ENCODE data around the gene GDPD3. TPM values are rescaled to one million over a fixed set of nuclear protein-coding genes. Genes with fewer than 3 reads are reported as not detected.

The GDPD3 gene
- total and polyA plus RNA-seq, 2 of the 13 experiments (the other 11 are each of a cell fraction or from before 2014, with no cell fraction given) = 18.7 to 20.6 TPM

DNA sequence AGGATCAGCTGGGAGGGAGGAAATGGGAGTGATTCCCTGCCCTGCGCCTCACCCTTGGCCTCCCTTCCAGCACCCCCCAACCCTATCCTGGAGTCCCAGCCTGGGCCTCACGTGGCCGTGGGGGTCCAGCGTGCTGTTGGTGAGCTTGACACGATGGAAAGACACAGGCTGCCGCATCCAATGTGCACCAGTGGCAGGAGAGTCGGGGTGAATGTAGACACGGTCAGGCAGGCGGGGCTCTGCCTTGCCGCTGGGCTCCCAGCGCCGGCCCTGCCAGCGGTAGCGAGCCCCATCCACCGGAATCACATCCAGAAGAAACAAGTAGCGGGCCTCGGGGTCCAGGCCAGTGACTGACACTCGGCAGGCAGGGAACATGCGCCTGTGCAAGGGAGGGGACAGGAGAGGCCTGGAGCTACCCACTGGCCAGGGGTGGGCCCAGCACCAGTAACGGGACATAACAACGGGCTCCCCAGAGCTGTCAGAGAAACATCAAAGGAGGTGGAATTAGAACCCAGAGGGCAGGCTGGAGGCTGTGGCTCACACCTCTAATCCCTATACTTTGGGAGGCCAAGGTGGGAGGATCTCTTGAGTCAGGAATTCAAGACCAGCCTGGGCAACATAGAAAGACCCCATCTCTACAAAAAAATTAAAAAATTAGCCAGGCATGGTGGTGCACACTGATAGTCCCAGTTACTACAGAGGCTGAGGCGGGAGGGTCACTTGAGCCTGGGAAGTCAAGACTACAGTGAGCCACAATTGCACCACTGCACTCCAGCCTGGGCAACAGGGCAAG is 24.3 kb downstream of the GDPD3 start (continued):
- TF ChIP-seq, protein P1, sequence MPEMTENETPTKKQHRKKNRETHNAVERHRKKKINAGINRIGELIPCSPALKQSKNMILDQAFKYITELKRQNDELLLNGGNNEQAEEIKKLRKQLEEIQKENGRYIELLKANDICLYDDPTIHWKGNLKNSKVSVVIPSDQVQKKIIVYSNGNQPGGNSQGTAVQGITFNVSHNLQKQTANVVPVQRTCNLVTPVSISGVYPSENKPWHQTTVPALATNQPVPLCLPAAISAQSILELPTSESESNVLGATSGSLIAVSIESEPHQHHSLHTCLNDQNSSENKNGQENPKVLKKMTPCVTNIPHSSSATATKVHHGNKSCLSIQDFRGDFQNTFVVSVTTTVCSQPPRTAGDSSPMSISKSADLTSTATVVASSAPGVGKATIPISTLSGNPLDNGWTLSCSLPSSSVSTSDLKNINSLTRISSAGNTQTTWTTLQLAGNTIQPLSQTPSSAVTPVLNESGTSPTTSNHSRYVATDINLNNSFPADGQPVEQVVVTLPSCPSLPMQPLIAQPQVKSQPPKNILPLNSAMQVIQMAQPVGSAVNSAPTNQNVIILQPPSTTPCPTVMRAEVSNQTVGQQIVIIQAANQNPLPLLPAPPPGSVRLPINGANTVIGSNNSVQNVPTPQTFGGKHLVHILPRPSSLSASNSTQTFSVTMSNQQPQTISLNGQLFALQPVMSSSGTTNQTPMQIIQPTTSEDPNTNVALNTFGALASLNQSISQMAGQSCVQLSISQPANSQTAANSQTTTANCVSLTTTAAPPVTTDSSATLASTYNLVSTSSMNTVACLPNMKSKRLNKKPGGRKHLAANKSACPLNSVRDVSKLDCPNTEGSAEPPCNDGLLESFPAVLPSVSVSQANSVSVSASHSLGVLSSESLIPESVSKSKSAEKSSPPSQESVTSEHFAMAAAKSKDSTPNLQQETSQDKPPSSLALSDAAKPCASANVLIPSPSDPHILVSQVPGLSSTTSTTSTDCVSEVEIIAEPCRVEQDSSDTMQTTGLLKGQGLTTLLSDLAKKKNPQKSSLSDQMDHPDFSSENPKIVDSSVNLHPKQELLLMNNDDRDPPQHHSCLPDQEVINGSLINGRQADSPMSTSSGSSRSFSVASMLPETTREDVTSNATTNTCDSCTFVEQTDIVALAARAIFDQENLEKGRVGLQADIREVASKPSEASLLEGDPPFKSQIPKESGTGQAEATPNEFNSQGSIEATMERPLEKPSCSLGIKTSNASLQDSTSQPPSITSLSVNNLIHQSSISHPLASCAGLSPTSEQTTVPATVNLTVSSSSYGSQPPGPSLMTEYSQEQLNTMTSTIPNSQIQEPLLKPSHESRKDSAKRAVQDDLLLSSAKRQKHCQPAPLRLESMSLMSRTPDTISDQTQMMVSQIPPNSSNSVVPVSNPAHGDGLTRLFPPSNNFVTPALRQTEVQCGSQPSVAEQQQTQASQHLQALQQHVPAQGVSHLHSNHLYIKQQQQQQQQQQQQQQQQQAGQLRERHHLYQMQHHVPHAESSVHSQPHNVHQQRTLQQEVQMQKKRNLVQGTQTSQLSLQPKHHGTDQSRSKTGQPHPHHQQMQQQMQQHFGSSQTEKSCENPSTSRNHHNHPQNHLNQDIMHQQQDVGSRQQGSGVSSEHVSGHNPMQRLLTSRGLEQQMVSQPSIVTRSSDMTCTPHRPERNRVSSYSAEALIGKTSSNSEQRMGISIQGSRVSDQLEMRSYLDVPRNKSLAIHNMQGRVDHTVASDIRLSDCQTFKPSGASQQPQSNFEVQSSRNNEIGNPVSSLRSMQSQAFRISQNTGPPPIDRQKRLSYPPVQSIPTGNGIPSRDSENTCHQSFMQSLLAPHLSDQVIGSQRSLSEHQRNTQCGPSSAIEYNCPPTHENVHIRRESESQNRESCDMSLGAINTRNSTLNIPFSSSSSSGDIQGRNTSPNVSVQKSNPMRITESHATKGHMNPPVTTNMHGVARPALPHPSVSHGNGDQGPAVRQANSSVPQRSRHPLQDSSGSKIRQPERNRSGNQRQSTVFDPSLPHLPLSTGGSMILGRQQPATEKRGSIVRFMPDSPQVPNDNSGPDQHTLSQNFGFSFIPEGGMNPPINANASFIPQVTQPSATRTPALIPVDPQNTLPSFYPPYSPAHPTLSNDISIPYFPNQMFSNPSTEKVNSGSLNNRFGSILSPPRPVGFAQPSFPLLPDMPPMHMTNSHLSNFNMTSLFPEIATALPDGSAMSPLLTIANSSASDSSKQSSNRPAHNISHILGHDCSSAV (CRISPR knock-in tag; IDR thresholded peaks at IDR 0.05; ENCODE audit: borderline replicate concordance) = no peak
- no peak for TF ChIP-seq ATF6 (CRISPR knock-in tag; conservative IDR thresholded peaks at IDR 0.05)
- TF ChIP-seq, protein P2, sequence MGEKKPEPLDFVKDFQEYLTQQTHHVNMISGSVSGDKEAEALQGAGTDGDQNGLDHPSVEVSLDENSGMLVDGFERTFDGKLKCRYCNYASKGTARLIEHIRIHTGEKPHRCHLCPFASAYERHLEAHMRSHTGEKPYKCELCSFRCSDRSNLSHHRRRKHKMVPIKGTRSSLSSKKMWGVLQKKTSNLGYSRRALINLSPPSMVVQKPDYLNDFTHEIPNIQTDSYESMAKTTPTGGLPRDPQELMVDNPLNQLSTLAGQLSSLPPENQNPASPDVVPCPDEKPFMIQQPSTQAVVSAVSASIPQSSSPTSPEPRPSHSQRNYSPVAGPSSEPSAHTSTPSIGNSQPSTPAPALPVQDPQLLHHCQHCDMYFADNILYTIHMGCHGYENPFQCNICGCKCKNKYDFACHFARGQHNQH (CRISPR knock-in tag; IDR thresholded peaks at IDR 0.05) = peak; percentile 19; the same call in 1 of the 2 replicates
- no peak for TF ChIP-seq ZNF354B (CRISPR knock-in tag; IDR thresholded peaks at IDR 0.05)
- no peak for TF ChIP-seq ZIK1 (CRISPR knock-in tag; IDR thresholded peaks at IDR 0.05; ENCODE audit: borderline replicate concordance, low read depth)
- peak; percentile 30; the same call in 1 of the 2 replicates for TF ChIP-seq ATF7-NPFF (CRISPR knock-in tag; IDR thresholded peaks at IDR 0.05; ENCODE audit: low read depth)
- no peak for TF ChIP-seq SCMH1 (CRISPR knock-in tag; IDR thresholded peaks at IDR 0.05; ENCODE audit: borderline replicate concordance)
- peak; percentile 84 for TF ChIP-seq AGO1 (IDR thresholded peaks at IDR 0.05; ENCODE audit: low read depth, low read length, poor library complexity, severe bottlenecking)
- TF ChIP-seq SP140L (CRISPR knock-in tag; IDR thresholded peaks at IDR 0.05; ENCODE audit: borderline replicate concordance) = no peak
- TF ChIP-seq, protein P3, sequence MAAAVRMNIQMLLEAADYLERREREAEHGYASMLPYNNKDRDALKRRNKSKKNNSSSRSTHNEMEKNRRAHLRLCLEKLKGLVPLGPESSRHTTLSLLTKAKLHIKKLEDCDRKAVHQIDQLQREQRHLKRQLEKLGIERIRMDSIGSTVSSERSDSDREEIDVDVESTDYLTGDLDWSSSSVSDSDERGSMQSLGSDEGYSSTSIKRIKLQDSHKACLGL (CRISPR knock-in tag; IDR thresholded peaks at IDR 0.05) = no peak
- no peak for TF ChIP-seq HNRNPUL1 (IDR thresholded peaks at IDR 0.05; ENCODE audit: low read depth, low read length)
- no peak for TF ChIP-seq ZBTB44 (CRISPR knock-in tag; IDR thresholded peaks at IDR 0.05)
- TF ChIP-seq, protein P4, sequence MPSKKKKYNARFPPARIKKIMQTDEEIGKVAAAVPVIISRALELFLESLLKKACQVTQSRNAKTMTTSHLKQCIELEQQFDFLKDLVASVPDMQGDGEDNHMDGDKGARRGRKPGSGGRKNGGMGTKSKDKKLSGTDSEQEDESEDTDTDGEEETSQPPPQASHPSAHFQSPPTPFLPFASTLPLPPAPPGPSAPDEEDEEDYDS (CRISPR knock-in tag; IDR thresholded peaks at IDR 0.05) = no peak

Data from HepG2 (cell line).